Measurements from ENCODE around the gene ALKBH7.

GRCh38 chr19:6334490-6335285 lies 37.9 kb upstream of the ALKBH7 start:
- TF ChIP-seq CTCF (conservative IDR thresholded peaks at IDR 0.05 in 1 of 2, IDR thresholded peaks at IDR 0.05 in 1 of 2; ENCODE audit: low read depth in 1 of 2, low read length in 2 of 2) (no peak), EZH2 (IDR thresholded peaks at IDR 0.05; ENCODE audit: low read length, missing control alignments) (no peak)
